GM21737 (cell line): ENCODE results near the gene OR51G1.
"Not testable (repeated sequence)": the region's sequence is repeated elsewhere in the genome, so short reads cannot be mapped to it uniquely, and the experiment has no call there.

Experiments
- ATAC-seq: cut with Tn5 transposase; IDR thresholded peaks from one replicate; pipeline ENCODE4 v1.9.1; 2021; ENCODE audit warnings: mild to moderate bottlenecking, moderate library complexity; ENCODE audit not compliant: unreplicated experiment

OR51G1 gene

GRCh38 chr11:4924239-4924638, at the start of gene OR51G1:
Gene OR51G1, minus strand, starts transcription at chr11:4924339. Its CDS starts 0 bp downstream, at chr11:4924339.
- no peak for ATAC-seq

GRCh38 chr11:4962816-4963215, 38.7 kb upstream of the OR51G1 start:
- no peak for ATAC-seq

GRCh38 chr11:4960877-4961276, 36.7 kb upstream of the OR51G1 start:
- ATAC-seq, result no peak

- no peak for ATAC-seq
Measured at GRCh38 chr11:4957396-4957795, 33.3 kb upstream of the OR51G1 start.

GRCh38 chr11:4955613-4956012, 31.5 kb upstream of the OR51G1 start, which contains the start of gene OR51A2:
Gene OR51A2, minus strand, starts transcription at chr11:4955713. Its CDS starts 0 bp downstream, at chr11:4955713.
- ATAC-seq, result not testable (repeated sequence)

GRCh38 chr11:4947505-4947904, 23.4 kb upstream of the OR51G1 start, which contains the start of gene OR51A4:
Gene OR51A4, minus strand, starts transcription at chr11:4947605. Its CDS starts 505 bp downstream, at chr11:4947100.
- ATAC-seq, result no peak

GRCh38 chr11:4936745-4937144, 12.6 kb upstream of the OR51G1 start:
- no peak for ATAC-seq

- ATAC-seq, result no peak
Measured at GRCh38 chr11:4932751-4933150, 8.6 kb upstream of the OR51G1 start.

GRCh38 chr11:4926608-4927007, 2.5 kb upstream of the OR51G1 start:
- no peak for ATAC-seq

- no peak for ATAC-seq
Measured at GRCh38 chr11:4922304-4922703, 1.8 kb downstream of the OR51G1 start.

GRCh38 chr11:4921796-4922195, 2.3 kb downstream of the OR51G1 start:
- no peak for ATAC-seq

GRCh38 chr11:4919250-4919649, 4.9 kb downstream of the OR51G1 start, which contains the start of gene OR51G2:
Gene OR51G2, minus strand, starts transcription at chr11:4919350. Its CDS starts 3,687 bp downstream, at chr11:4915663.
- no peak for ATAC-seq

GRCh38 chr11:4916581-4916980, 7.6 kb downstream of the OR51G1 start:
- no peak for ATAC-seq

- no peak for ATAC-seq
Measured at GRCh38 chr11:4903484-4903883, 20.7 kb downstream of the OR51G1 start, which contains the start of gene OR51A7. Gene OR51A7, plus strand, starts transcription at chr11:4903783. Its CDS starts 3,587 bp downstream, at chr11:4907370.

GRCh38 chr11:4891996-4892640, 32.0 kb downstream of the OR51G1 start:
- ATAC-seq, result no peak

- ATAC-seq, result no peak
Measured at GRCh38 chr11:4890279-4890678, 33.9 kb downstream of the OR51G1 start.

GRCh38 chr11:4887591-4887990, 36.5 kb downstream of the OR51G1 start:
- no peak for ATAC-seq

GRCh38 chr11:4886186-4886585, 38.0 kb downstream of the OR51G1 start:
- ATAC-seq, result no peak

GRCh38 chr11:4884361-4884760, 39.8 kb downstream of the OR51G1 start:
- ATAC-seq, result no peak

GRCh38 chr11:4882543-4882942, 41.6 kb downstream of the OR51G1 start:
- ATAC-seq, result no peak

- ATAC-seq, result no peak
Measured at GRCh38 chr11:4881860-4882500, 42.2 kb downstream of the OR51G1 start, which contains the start of gene OR51T1. Gene OR51T1, plus strand, starts transcription at chr11:4881900. Its CDS starts 0 bp downstream, at chr11:4881900.

- ATAC-seq, result no peak
Measured at GRCh38 chr11:4881188-4881587, 43.0 kb downstream of the OR51G1 start.
